Lower leg skin (tissue), 3 donors: ENCODE results near the gene CNOT10.

ENCODE experiments used
- POLR2A ChIP-seq, 2 donors: fragments of 450-650 bp; IDR thresholded peaks; one replicate each; pipeline ENCODE4 v1.6.1; 2016 to 2017; ENCODE audit warnings: antibody characterized with exemption in 2 of 2, mild to moderate bottlenecking in 1 of 2, moderate library complexity in 1 of 2
- TF ChIP-seq, protein P1 (sequence below), 3 donors: fragments of 450-650 bp; IDR thresholded peaks; one replicate each; pipeline ENCODE4 v1.5.1; 2016; ENCODE audit warnings: antibody characterized with exemption in 3 of 3, mild to moderate bottlenecking in 3 of 3, moderate library complexity in 2 of 3

DNA sequence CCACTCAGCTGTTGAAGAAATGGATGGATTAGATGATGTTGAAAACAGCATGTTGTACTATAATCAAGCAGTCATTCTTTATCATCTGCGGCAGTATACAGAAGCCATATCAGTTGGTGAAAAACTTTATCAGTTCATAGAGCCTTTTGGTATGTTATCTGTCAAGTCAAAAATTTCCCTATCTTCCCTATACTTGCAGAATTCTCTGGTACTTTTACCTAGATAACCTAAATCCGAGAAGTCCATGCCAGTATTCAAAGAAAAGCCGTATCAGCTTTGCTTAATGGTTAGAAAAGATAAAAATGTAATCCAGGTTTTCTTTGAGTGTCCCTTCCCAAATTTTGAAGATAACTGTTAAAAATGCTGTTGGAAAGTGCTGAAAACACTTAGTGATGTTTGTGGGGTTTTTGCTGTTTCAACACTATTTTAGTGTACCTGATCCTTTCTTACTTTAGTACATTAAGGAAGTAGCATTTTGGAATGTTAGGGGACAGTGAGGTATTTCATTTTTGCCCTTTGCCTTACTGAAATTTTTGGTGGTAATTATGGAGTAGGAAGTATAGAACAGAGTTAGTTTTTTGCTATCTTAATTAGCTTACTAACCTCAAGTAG lies 23.8 kb downstream of the CNOT10 start:
- TF ChIP-seq, protein P1, sequence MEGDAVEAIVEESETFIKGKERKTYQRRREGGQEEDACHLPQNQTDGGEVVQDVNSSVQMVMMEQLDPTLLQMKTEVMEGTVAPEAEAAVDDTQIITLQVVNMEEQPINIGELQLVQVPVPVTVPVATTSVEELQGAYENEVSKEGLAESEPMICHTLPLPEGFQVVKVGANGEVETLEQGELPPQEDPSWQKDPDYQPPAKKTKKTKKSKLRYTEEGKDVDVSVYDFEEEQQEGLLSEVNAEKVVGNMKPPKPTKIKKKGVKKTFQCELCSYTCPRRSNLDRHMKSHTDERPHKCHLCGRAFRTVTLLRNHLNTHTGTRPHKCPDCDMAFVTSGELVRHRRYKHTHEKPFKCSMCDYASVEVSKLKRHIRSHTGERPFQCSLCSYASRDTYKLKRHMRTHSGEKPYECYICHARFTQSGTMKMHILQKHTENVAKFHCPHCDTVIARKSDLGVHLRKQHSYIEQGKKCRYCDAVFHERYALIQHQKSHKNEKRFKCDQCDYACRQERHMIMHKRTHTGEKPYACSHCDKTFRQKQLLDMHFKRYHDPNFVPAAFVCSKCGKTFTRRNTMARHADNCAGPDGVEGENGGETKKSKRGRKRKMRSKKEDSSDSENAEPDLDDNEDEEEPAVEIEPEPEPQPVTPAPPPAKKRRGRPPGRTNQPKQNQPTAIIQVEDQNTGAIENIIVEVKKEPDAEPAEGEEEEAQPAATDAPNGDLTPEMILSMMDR (IDR thresholded peaks at IDR 0.05), result no peak
- no peak for TF ChIP-seq POLR2A (IDR thresholded peaks at IDR 0.05)
